Lower lobe of right lung (tissue), 2 donors: ENCODE measurements around the gene DIP2C. TPM values are rescaled to one million over a fixed set of nuclear protein-coding genes. Genes with fewer than 3 reads are reported as not detected.

Source experiments
- ATAC-seq, 2 donors: fragments of 200-7000 bp; cut with Tn5 transposase; one replicate each; pipeline ENCODE4 v1.9.1; 2020 to 2022; ENCODE audit warnings: mild to moderate bottlenecking in 2 of 2, moderate library complexity in 2 of 2
- DNase-seq: peaks from one replicate; pipeline ENCODE4 v3.0.0-alpha.2; 2020
- H3K27ac ChIP-seq: fragments of 200-600 bp; one replicate; pipeline ENCODE4 v1.8.0; 2022
- H3K27me3 ChIP-seq: fragments of 200-600 bp; one replicate; pipeline ENCODE4 v1.8.0; 2022; ENCODE audit warnings: low read depth
- H3K36me3 ChIP-seq: fragments of 200-600 bp; one replicate; pipeline ENCODE4 v1.8.0; 2022; ENCODE audit warnings: mild to moderate bottlenecking
- H3K4me1 ChIP-seq: fragments of 200-600 bp; one replicate; pipeline ENCODE4 v1.8.0; 2022
- H3K4me3 ChIP-seq: fragments of 200-600 bp; one replicate; pipeline ENCODE4 v1.8.0; 2022; ENCODE audit warnings: mild to moderate bottlenecking
- H3K9me3 ChIP-seq: fragments of 200-600 bp; one replicate; pipeline ENCODE4 v1.8.0; 2022
- intact Hi-C: fragments of 100-400 bp; cut with DNase I; formaldehyde crosslinking; loops from one replicate; pipeline ENCODE4 v1.11.0; 2022
- total RNA-seq: library from RNA; stranded (reverse); fragmentation: NEBNext Ultra II Directional; extraction: Animal tissue kit (Norgen Biotek cat#: 25700); gene quantifications from one replicate; pipeline ENCODE4 v1.2.1, GENCODE V29; 2021
- TF ChIP-seq, protein P1 (sequence below): fragments of 200-600 bp; IDR thresholded peaks from one replicate; pipeline ENCODE4 v1.8.0; 2022; ENCODE audit warnings: antibody characterized with exemption, mild to moderate bottlenecking
- donor health status: DM: no; HTN: yes; CAD: no; lungs with severe emphysema.

DIP2C gene
- total RNA-seq, 1 donor from 2014 or later: 15.1 TPM

DNA sequence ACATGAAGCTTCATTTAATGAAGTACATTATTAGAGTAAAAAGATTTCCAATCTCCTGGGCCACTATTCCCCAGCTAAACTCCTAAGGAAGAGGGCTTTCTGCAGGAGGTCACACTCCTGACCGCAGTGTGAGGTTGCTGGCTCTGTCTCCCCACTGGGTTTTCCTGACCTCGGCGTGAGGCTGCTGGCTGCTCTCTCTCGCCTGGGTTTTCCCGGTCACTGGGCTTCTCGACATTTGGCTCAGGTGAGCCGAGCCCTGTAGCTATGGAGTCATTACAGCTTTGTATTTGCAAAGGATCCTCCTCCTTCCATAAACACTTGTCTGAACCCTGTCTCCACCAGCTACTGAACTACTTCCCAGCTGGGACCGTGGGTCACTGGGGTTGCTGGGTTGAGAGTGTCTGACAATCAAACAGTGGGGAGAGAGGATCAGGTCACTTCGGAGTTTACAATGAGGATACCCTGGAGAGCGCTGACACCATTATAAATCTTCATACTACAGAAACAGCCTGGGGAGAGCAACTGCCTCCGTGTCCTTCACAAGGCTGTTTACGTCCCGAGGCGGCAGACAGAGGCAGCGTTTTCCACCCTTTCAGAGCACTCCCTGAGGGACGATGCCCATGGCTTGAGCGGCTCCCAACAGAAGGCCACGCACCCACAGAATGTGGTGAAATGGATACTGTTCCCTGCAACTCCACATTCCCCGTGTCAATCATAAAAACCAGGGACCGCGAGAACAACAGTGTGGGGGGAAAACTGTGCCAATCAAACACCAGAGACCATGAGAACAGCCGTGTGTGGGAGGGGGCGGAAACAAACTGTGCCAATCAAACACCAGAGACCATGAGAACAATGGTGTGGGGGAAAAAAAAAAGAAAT, 328.0 kb downstream of the DIP2C start:
- Histone ChIP-seq H3K27me3 (no peaks in the 10 kb centered on the region), H3K4me1 (no peaks in the 10 kb centered on the region), H3K36me3 (peaks cover 84% of the 10 kb centered on the region), H3K9me3 (no peaks in the 10 kb centered on the region), H3K27ac (no peak overlapping the region), H3K4me3 (no peak overlapping the region)
- intact Hi-C loops: no loop called here
- DNase-seq (no peak), ATAC-seq (no peak)
- TF ChIP-seq, protein P1, sequence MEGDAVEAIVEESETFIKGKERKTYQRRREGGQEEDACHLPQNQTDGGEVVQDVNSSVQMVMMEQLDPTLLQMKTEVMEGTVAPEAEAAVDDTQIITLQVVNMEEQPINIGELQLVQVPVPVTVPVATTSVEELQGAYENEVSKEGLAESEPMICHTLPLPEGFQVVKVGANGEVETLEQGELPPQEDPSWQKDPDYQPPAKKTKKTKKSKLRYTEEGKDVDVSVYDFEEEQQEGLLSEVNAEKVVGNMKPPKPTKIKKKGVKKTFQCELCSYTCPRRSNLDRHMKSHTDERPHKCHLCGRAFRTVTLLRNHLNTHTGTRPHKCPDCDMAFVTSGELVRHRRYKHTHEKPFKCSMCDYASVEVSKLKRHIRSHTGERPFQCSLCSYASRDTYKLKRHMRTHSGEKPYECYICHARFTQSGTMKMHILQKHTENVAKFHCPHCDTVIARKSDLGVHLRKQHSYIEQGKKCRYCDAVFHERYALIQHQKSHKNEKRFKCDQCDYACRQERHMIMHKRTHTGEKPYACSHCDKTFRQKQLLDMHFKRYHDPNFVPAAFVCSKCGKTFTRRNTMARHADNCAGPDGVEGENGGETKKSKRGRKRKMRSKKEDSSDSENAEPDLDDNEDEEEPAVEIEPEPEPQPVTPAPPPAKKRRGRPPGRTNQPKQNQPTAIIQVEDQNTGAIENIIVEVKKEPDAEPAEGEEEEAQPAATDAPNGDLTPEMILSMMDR: no peak

- intact Hi-C loops: no loop called here
- Histone ChIP-seq H3K4me1 (no peaks in the 10 kb centered on the region), H3K9me3 (no peaks in the 10 kb centered on the region), H3K4me3 (no peak overlapping the region), H3K27ac (no peak overlapping the region), H3K27me3 (no peaks in the 10 kb centered on the region), H3K36me3 (peaks cover 84% of the 10 kb centered on the region)
- no peak for ATAC-seq
- TF ChIP-seq, protein P1: no peak
- DNase-seq: no peak
These were observed 328.8 kb downstream of the DIP2C start for GRCh38 chr10:360653-361052.

GRCh38 chr10:359762-360161, 329.7 kb downstream of the DIP2C start:
- peaks cover 85% of the 10 kb centered on the region for H3K36me3 ChIP-seq
- no peaks in the 10 kb centered on the region for H3K27me3 ChIP-seq
- no peaks in the 10 kb centered on the region for H3K4me1 ChIP-seq
- TF ChIP-seq, protein P1: no peak
- no peak overlapping the region for H3K4me3 ChIP-seq
- intact Hi-C loops: no loop called here
- no peaks in the 10 kb centered on the region for H3K9me3 ChIP-seq
- DNase-seq (no peak), ATAC-seq (no peak)
- no peak overlapping the region for H3K27ac ChIP-seq

- ATAC-seq: no peak
- Histone ChIP-seq H3K9me3 (no peaks in the 10 kb centered on the region), H3K27me3 (no peaks in the 10 kb centered on the region), H3K4me3 (no peak overlapping the region), H3K36me3 (peaks cover 83% of the 10 kb centered on the region), H3K4me1 (no peaks in the 10 kb centered on the region), H3K27ac (no peak overlapping the region)
- TF ChIP-seq, protein P1: no peak
- DNase-seq: no peak
- intact Hi-C loops: no loop called here
These were observed 330.4 kb downstream of the DIP2C start for GRCh38 chr10:359093-359492.

GRCh38 chr10:357201-357950, 332.1 kb downstream of the DIP2C start:
- H3K4me1 ChIP-seq: no peaks in the 10 kb centered on the region
- ATAC-seq: peak in 1 of 2 donors; percentile 25
- no peak for DNase-seq
- H3K4me3 ChIP-seq: no peak overlapping the region
- no peaks in the 10 kb centered on the region for H3K9me3 ChIP-seq
- intact Hi-C loops: no loop called here
- H3K27ac ChIP-seq: no peak overlapping the region
- no peaks in the 10 kb centered on the region for H3K27me3 ChIP-seq
- H3K36me3 ChIP-seq: peaks cover 73% of the 10 kb centered on the region
- TF ChIP-seq, protein P1: no peak
